NCI-H2227 (cell line): Measurements from ENCODE around the gene EML6.

ENCODE experiments used
- DNase-seq: peaks from one replicate; lab custom pipeline; 2025; ENCODE audit not compliant: unreplicated experiment; lab: John Stamatoyannopoulos, UW

The EML6 gene

GRCh38 chr2:54789878-54790277 lies 66.4 kb downstream of the EML6 start:
- no peak for DNase-seq

- DNase-seq = no peak
These were observed 68.4 kb downstream of the EML6 start for GRCh38 chr2:54791831-54792230.

- DNase-seq = no peak
These were observed 73.8 kb downstream of the EML6 start for GRCh38 chr2:54797307-54797706.

- peak; percentile 56 for DNase-seq
These were observed 77.9 kb downstream of the EML6 start for GRCh38 chr2:54801352-54801751.

- peak; percentile 54 for DNase-seq
These were observed 80.6 kb downstream of the EML6 start for GRCh38 chr2:54803783-54804751.

GRCh38 chr2:54805255-54805654 lies 81.8 kb downstream of the EML6 start:
- no peak for DNase-seq

GRCh38 chr2:54806975-54807374 lies 83.5 kb downstream of the EML6 start:
- DNase-seq = no peak

- no peak for DNase-seq
These were observed 85.2 kb downstream of the EML6 start for GRCh38 chr2:54808661-54809060.

GRCh38 chr2:54809819-54810218 lies 86.4 kb downstream of the EML6 start:
- DNase-seq = no peak

GRCh38 chr2:54810246-54810645 lies 86.8 kb downstream of the EML6 start:
- no peak for DNase-seq

GRCh38 chr2:54813584-54813983 lies 90.1 kb downstream of the EML6 start:
- DNase-seq = no peak

- DNase-seq = no peak
These were observed 91.1 kb downstream of the EML6 start for GRCh38 chr2:54814389-54815147.

GRCh38 chr2:54815148-54815539 lies 91.7 kb downstream of the EML6 start:
- no peak for DNase-seq

- no peak for DNase-seq
These were observed 94.8 kb downstream of the EML6 start for GRCh38 chr2:54818226-54818625.

- DNase-seq = no peak
These were observed 97.1 kb downstream of the EML6 start for GRCh38 chr2:54820558-54820957.

GRCh38 chr2:54824567-54824966 lies 101.1 kb downstream of the EML6 start:
- DNase-seq = no peak

- DNase-seq = no peak
These were observed 107.1 kb downstream of the EML6 start for GRCh38 chr2:54830546-54830945.

GRCh38 chr2:54831480-54831879 lies 108.0 kb downstream of the EML6 start:
- no peak for DNase-seq

- DNase-seq = no peak
These were observed 111.3 kb downstream of the EML6 start for GRCh38 chr2:54834721-54835120.

- no peak for DNase-seq
These were observed 113.0 kb downstream of the EML6 start for GRCh38 chr2:54836477-54836876.

- peak; percentile 78 for DNase-seq
These were observed 115.1 kb downstream of the EML6 start for GRCh38 chr2:54838585-54839035.
